ENCODE measurements around the gene KDM6A. TPM values are rescaled to one million over a fixed set of nuclear protein-coding genes. Genes with fewer than 3 reads are reported as not detected.
A peak's percentile ranks its signal among the peaks of the same experiment; 100 is the strongest.
"Not testable (repeated sequence)": the region's sequence is repeated elsewhere in the genome, so short reads cannot be mapped to it uniquely, and the experiment has no call there.

The KDM6A gene
- total and polyA plus RNA-seq, 9 of the 15 experiments (the other 6 are each of a cell fraction or from before 2014, with no cell fraction given) = 8.4 to 34.3 (median 22.9) TPM

- BruUV-seq (replicated peaks); DNase-seq (ENCODE audit: extremely low read depth in 1 of 4, low spot score in 3 of 4); H3K9me1 ChIP-seq (ENCODE audit: control insufficient read depth, insufficient read depth, low read length); H3K4me2 ChIP-seq (ENCODE audit: insufficient read depth, low read length); H2AFZ ChIP-seq (ENCODE audit: low read depth, low read length); in situ Hi-C loops (cut with MboI); intact Hi-C loops (cut with micrococcal nuclease); H4K20me1 ChIP-seq (replicated peaks; ENCODE audit: control insufficient read depth, insufficient read depth, low read length); H3K4me3 ChIP-seq; ATAC-seq; POLR2A ChIA-PET; H3K4me1 ChIP-seq (replicated peaks in 1 of 2; ENCODE audit: control insufficient read depth in 2 of 2, insufficient read depth in 2 of 2, low read length in 2 of 2); H3K9me3 ChIP-seq (replicated peaks; ENCODE audit: control insufficient read depth, insufficient read depth, low read depth, low read length); H3K27me3 ChIP-seq (ENCODE audit: control insufficient read depth in 2 of 2, insufficient read depth in 2 of 2, low read length in 2 of 2); FAIRE-seq; CTCF ChIA-PET (ENCODE audit: low intra/inter-chr PET ratio); H3K27ac ChIP-seq (ENCODE audit: extremely low read depth, low read depth, low read length); H3K36me3 ChIP-seq (ENCODE audit: control insufficient read depth, insufficient read depth, low read length); H3K9ac ChIP-seq (ENCODE audit: insufficient read depth in 1 of 2, low read depth in 2 of 2, low read length in 2 of 2): not testable (repeated sequence)
- peaks cover 99% of the 10 kb centered on the region for H3K79me2 ChIP-seq (ENCODE audit: control insufficient read depth, insufficient read depth, low read length)
- TF ChIP-seq SRF (CRISPR knock-in tag; IDR thresholded peaks at IDR 0.05) = peak in 1 of 2 experiments; percentile 83; a peak in 2 of 4 replicates
- 38% methylated on average over 9 of the region's 9 CpGs for WGBS (ENCODE audit: insufficient coverage, low coverage, missing lambda C conversion rate)
These were observed 77.7 kb downstream of the KDM6A start for GRCh38 chrX:44950471-44951366.

GRCh38 chrX:44951572-44952067 is 78.6 kb downstream of the KDM6A start:
- Histone ChIP-seq H4K20me1 (replicated peaks; ENCODE audit: control insufficient read depth, insufficient read depth, low read length) (0 out of 2 replicates have a peak, but pooled peaks cover 8% of the 10 kb centered on the region), H3K9ac (ENCODE audit: insufficient read depth in 1 of 2, low read depth in 2 of 2, low read length in 2 of 2) (no peak overlapping the region), H2AFZ (ENCODE audit: low read depth, low read length) (no peak overlapping the region), H3K4me3 (no peak overlapping the region), H3K27me3 (ENCODE audit: control insufficient read depth in 2 of 2, insufficient read depth in 2 of 2, low read length in 2 of 2) (no peaks in the 10 kb centered on the region), H3K79me2 (ENCODE audit: control insufficient read depth, insufficient read depth, low read length) (peaks cover 99% of the 10 kb centered on the region), H3K4me2 (ENCODE audit: insufficient read depth, low read length) (no peak overlapping the region), H3K27ac (ENCODE audit: extremely low read depth, low read depth, low read length) (no peak overlapping the region), H3K9me3 (replicated peaks; ENCODE audit: control insufficient read depth, insufficient read depth, low read depth, low read length) (no peaks in the 10 kb centered on the region), H3K4me1 (replicated peaks in 1 of 2; ENCODE audit: control insufficient read depth in 2 of 2, insufficient read depth in 2 of 2, low read length in 2 of 2) (peaks cover 2 to 3% of the 10 kb centered on the region in 2 experiments; a peak in 4 of 5 replicates), H3K36me3 (ENCODE audit: control insufficient read depth, insufficient read depth, low read length) (no peaks in the 10 kb centered on the region), H3K9me1 (ENCODE audit: control insufficient read depth, insufficient read depth, low read length) (no peaks in the 10 kb centered on the region)
- TF ChIP-seq MED1 (CRISPR knock-in tag; IDR thresholded peaks at IDR 0.05; ENCODE audit: borderline replicate concordance) = no peak
- in situ Hi-C loops (cut with MboI) = no loop called here
- FAIRE-seq (no peak), ATAC-seq (no peak), DNase-seq (ENCODE audit: extremely low read depth in 1 of 4, low spot score in 3 of 4) (no peak)
- no TSS peak for BruUV-seq (replicated peaks)
- intact Hi-C loops (cut with micrococcal nuclease) = no loop called here
- 46% methylated on average over 2 of the region's 2 CpGs for WGBS (ENCODE audit: insufficient coverage, low coverage, missing lambda C conversion rate)
- CTCF ChIA-PET (ENCODE audit: low intra/inter-chr PET ratio) = no interaction called here
- POLR2A ChIA-PET = no interaction called here
